Neuronal stem cell (in vitro differentiated cells): ENCODE results near the gene CDC20B.

Experiments used
- DNase-seq: peaks from one replicate; pipeline ENCODE4 v3.0.0-alpha.2; 2013; ENCODE audit warnings: low spot score
- H2AFZ ChIP-seq: one replicate; pipeline ENCODE4 v1.6.1; 2013; ENCODE audit warnings: mild to moderate bottlenecking, low read length, inconsistent platforms
- H2AK5ac ChIP-seq: 2 replicates; pipeline ENCODE4 v1.6.1; 2013; ENCODE audit warnings: low read depth, mild to moderate bottlenecking, inconsistent platforms, low read length, moderate library complexity, mixed read lengths
- H2BK120ac ChIP-seq: 2 replicates; pipeline ENCODE4 v1.6.1; 2013; ENCODE audit warnings: low read depth, mild to moderate bottlenecking, inconsistent platforms, low read length, moderate library complexity, mixed read lengths
- H2BK12ac ChIP-seq: one replicate; pipeline ENCODE4 v1.6.1; 2013; ENCODE audit warnings: low read length, inconsistent platforms
- H2BK15ac ChIP-seq: 2 replicates; pipeline ENCODE4 v1.6.1; 2013; ENCODE audit warnings: mild to moderate bottlenecking, low read length, inconsistent platforms, mixed read lengths
- H2BK5ac ChIP-seq: one replicate; pipeline ENCODE4 v1.6.1; 2013; ENCODE audit warnings: inconsistent platforms, mild to moderate bottlenecking, low read length, moderate library complexity
- H3K14ac ChIP-seq: one replicate; pipeline ENCODE4 v1.6.1; 2013; ENCODE audit warnings: low read length, inconsistent platforms
- H3K18ac ChIP-seq: 2 replicates; pipeline ENCODE4 v1.6.1; 2013; ENCODE audit warnings: low read length, inconsistent platforms
- H3K23ac ChIP-seq: 2 replicates; pipeline ENCODE4 v1.6.1; 2013; ENCODE audit warnings: low read depth, mild to moderate bottlenecking, mixed read lengths, low read length, inconsistent platforms; ENCODE audit not compliant: poor library complexity
- H3K27ac ChIP-seq: replicated peaks from 3 replicates; pipeline ENCODE4 v1.5.1; 2013; ENCODE audit warnings: low read length, inconsistent platforms
- H3K27me3 ChIP-seq, 3 experiments: 2 replicates each; pipeline ENCODE4 v1.6.1; 2013; ENCODE audit warnings: low read length in 3 of 3, mild to moderate bottlenecking in 2 of 3, inconsistent platforms in 1 of 3, low read depth in 1 of 3, mixed read lengths in 1 of 3, moderate library complexity in 1 of 3; ENCODE audit not compliant: control insufficient read depth in 3 of 3, insufficient read depth in 3 of 3
- H3K36me3 ChIP-seq, 2 donors: replicated peaks in 1 of 2; 2 replicates each; pipeline ENCODE4 v1.6.1; 2013; ENCODE audit warnings: low read length in 2 of 2; ENCODE audit not compliant: control insufficient read depth in 2 of 2, insufficient read depth in 2 of 2
- H3K4ac ChIP-seq: 2 replicates; pipeline ENCODE4 v1.6.1; 2013; ENCODE audit warnings: inconsistent platforms, mild to moderate bottlenecking, low read length, moderate library complexity
- H3K4me1 ChIP-seq, 2 donors: 1 replicate in 1 of 2; 2 replicates in 1 of 2; pipeline ENCODE4 v1.6.1; 2013; ENCODE audit warnings: low read length in 2 of 2, low read depth in 1 of 2; ENCODE audit not compliant: control insufficient read depth in 2 of 2, insufficient read depth in 1 of 2
- H3K4me2 ChIP-seq: one replicate; pipeline ENCODE4 v1.6.1; 2013; ENCODE audit warnings: mild to moderate bottlenecking, low read length, inconsistent platforms; ENCODE audit not compliant: insufficient read depth, poor library complexity, severe bottlenecking
- H3K4me3 ChIP-seq, 2 donors: 2 replicates each; pipeline ENCODE4 v1.5.1; 2013; ENCODE audit warnings: low read length in 2 of 2, mild to moderate bottlenecking in 2 of 2, inconsistent platforms in 1 of 2, moderate library complexity in 1 of 2
- H3K79me1 ChIP-seq: one replicate; pipeline ENCODE4 v1.6.1; 2013; ENCODE audit warnings: low read depth, mild to moderate bottlenecking, inconsistent platforms, low read length, moderate library complexity
- H3K9ac ChIP-seq: one replicate; pipeline ENCODE4 v1.6.1; 2013; ENCODE audit warnings: mild to moderate bottlenecking, low read depth, low read length, inconsistent platforms; ENCODE audit not compliant: poor library complexity
- H3K9me3 ChIP-seq, 2 donors: replicated peaks in 1 of 2; 2 replicates each; pipeline versions ENCODE3 to v1.6.1; 2013; ENCODE audit warnings: low read length in 2 of 2, mild to moderate bottlenecking in 2 of 2, inconsistent platforms in 1 of 2, low read depth in 1 of 2, mixed read lengths in 1 of 2, moderate library complexity in 1 of 2; ENCODE audit not compliant: control insufficient read depth in 2 of 2, insufficient read depth in 1 of 2
- H4K8ac ChIP-seq: one replicate; pipeline ENCODE4 v1.6.1; 2013; ENCODE audit warnings: low read depth, mild to moderate bottlenecking, inconsistent platforms, low read length, moderate library complexity
- H4K91ac ChIP-seq: one replicate; pipeline ENCODE4 v1.6.1; 2013; ENCODE audit warnings: low read length, low read depth, mild to moderate bottlenecking, inconsistent platforms; ENCODE audit not compliant: poor library complexity
- whole genome bisulfite sequencing, 2 donors: extraction: QIAGEN DNeasy Blood & Tissue Kit; methylation state at CpG; one replicate each; pipeline ENCODE4 v1.1.7; 2013; ENCODE audit warnings: missing lambda C conversion rate in 2 of 2, mixed read lengths in 1 of 2; ENCODE audit not compliant: insufficient read length in 2 of 2, insufficient replicate concordance in 1 of 2; ENCODE audit errors: extremely low coverage in 2 of 2; 5-methylcytosine and 5-hydroxymethylcytosine counted together

The CDC20B gene

DNA sequence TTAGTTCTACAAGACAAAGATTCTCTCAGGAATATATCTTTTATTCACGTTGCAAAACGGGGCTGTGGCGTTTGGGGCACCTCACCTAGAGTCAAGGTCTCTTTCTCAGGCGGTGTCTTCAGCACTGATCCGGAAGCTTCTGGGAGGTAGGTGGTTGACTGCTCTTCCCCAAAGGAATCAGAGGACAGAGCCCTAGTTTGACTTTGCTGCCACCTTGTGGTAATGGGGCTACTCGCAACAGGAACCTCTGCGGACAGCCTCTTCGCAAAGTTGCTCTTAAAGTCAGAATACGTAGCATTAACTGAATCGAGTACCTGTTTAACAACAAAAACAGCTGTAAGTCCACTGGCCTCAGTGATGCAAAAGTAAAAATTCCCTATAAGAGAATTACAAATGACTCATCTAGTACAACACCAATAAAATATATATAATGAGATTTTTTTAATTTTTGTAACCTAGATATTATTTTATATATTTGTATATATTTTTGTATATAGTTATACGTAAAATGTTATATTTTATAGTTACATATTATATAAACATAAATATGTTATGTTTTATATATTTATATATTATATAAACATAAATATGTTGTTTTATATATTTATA is 26.3 kb downstream of the CDC20B start:
- no peak overlapping the region for H4K91ac ChIP-seq
- H3K4me1 ChIP-seq, result no peaks in the 10 kb centered on the region
- H3K18ac ChIP-seq, result no peak overlapping the region
- no peaks in the 10 kb centered on the region for H3K9me3 ChIP-seq
- H3K27me3 ChIP-seq, result peaks cover 0 to 19% (median 0%) of the 10 kb centered on the region in 3 experiments
- no peak overlapping the region for H3K23ac ChIP-seq
- no peak overlapping the region for H3K27ac ChIP-seq
- H4K8ac ChIP-seq, result no peak overlapping the region
- H3K4me3 ChIP-seq, result no peak overlapping the region
- WGBS, 2 donors, result no CpG with 5 or more reads among the region's 11 CpGs
- no peak overlapping the region for H3K4ac ChIP-seq
- H2AFZ ChIP-seq, result peak overlapping the region; percentile 19
- no peak overlapping the region for H2BK15ac ChIP-seq
- no peak overlapping the region for H2AK5ac ChIP-seq
- H2BK120ac ChIP-seq, result no peak overlapping the region
- no peak overlapping the region for H3K14ac ChIP-seq
- no peak overlapping the region for H3K9ac ChIP-seq
- no peak overlapping the region for H2BK5ac ChIP-seq
- no peak overlapping the region for H3K4me2 ChIP-seq
- H3K36me3 ChIP-seq, result no peaks in the 10 kb centered on the region
- no peaks in the 10 kb centered on the region for H3K79me1 ChIP-seq
- DNase-seq, result peak; percentile 84
- H2BK12ac ChIP-seq, result no peak overlapping the region

- Histone ChIP-seq H3K4me1 (no peaks in the 10 kb centered on the region), H3K36me3 (no peaks in the 10 kb centered on the region), H3K4me2 (no peak overlapping the region), H3K9ac (no peak overlapping the region), H3K14ac (no peak overlapping the region), H2BK120ac (no peak overlapping the region), H3K23ac (no peak overlapping the region), H3K27ac (no peak overlapping the region), H3K9me3 (no peaks in the 10 kb centered on the region), H2AFZ (peak overlapping the region; percentile 19), H3K4ac (no peak overlapping the region), H2BK15ac (no peak overlapping the region), H3K4me3 (no peak overlapping the region), H4K91ac (no peak overlapping the region), H3K27me3 (peaks cover 0 to 19% (median 0%) of the 10 kb centered on the region in 3 experiments), H2AK5ac (no peak overlapping the region), H3K79me1 (no peaks in the 10 kb centered on the region), H2BK12ac (no peak overlapping the region), H3K18ac (peak overlapping the region; percentile 69), H2BK5ac (no peak overlapping the region), H4K8ac (no peak overlapping the region)
- no CpG with 5 or more reads among the region's 8 CpGs for WGBS, 2 donors
- DNase-seq, result no peak
These were observed 26.9 kb downstream of the CDC20B start for GRCh38 chr5:55146080-55146479.

DNA sequence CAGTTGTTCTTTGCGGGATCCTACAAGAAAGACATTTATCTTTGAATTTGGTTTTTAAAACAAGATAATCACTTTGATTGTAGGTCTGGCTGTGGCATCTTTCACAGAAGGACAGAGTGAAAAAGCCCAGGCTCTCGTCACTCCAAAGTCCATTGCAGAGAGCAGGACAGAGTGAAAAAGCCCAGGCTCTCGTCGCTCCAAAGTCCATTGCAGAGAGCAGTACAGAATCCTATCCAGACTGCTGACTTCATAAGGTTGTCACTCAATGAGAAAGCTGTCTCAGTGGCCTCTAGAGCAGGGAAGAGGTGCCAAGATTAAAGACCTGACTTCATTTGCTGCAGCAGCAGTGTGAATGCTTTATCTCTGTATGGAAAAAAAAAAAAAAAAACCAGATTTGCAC is 29.4 kb downstream of the CDC20B start:
- no peak overlapping the region for H3K4me2 ChIP-seq
- no peak overlapping the region for H2AFZ ChIP-seq
- H2BK12ac ChIP-seq, result no peak overlapping the region
- H3K4ac ChIP-seq, result no peak overlapping the region
- WGBS, 2 donors, result no CpG with 5 or more reads among the region's 4 CpGs
- H3K4me1 ChIP-seq, result no peaks in the 10 kb centered on the region
- H2AK5ac ChIP-seq, result no peak overlapping the region
- H3K36me3 ChIP-seq, result no peaks in the 10 kb centered on the region
- no peak overlapping the region for H3K14ac ChIP-seq
- no peaks in the 10 kb centered on the region for H3K9me3 ChIP-seq
- H4K91ac ChIP-seq, result no peak overlapping the region
- H3K23ac ChIP-seq, result no peak overlapping the region
- no peak overlapping the region for H2BK5ac ChIP-seq
- no peak overlapping the region for H3K9ac ChIP-seq
- H4K8ac ChIP-seq, result no peak overlapping the region
- no peak overlapping the region for H3K27ac ChIP-seq
- no peak overlapping the region for H3K18ac ChIP-seq
- no peak for DNase-seq
- no peak overlapping the region for H3K4me3 ChIP-seq
- H3K79me1 ChIP-seq, result no peaks in the 10 kb centered on the region
- no peak overlapping the region for H2BK15ac ChIP-seq
- H2BK120ac ChIP-seq, result no peak overlapping the region
- peaks cover 0 to 9% (median 0%) of the 10 kb centered on the region in 3 experiments for H3K27me3 ChIP-seq

DNA sequence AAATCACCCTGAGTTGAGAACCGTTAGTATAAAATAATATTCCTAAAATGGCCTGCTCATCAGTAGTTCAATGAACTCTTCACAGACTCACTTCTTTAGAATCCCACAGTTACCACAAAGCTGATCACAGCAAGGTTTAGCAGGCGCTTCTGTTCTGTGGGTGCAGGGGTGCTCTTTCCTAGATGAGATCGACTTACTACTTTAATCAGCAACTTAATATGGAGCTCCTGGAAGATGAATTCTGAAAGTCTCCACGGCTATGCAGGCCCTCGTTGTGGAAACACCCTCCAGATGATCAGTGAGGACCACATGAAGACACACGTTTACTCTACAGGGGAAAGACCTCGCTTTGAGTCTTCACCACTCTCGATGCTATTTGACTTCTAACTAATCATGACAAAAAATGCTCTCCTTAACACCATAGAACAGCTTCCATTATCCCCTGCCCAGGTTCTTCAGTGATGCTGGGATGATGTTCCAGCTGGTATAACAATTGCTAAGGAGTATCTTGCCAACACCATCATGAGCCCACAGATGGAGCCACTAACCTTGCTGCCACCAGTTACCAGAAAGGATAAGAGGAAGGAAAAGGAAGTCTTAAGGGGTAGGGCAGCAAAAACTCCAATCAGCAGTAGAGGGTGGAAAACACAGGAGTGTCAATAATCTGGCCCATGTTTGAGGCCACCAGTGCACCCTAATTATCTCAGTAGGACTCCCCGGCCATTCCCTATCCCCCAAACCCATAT is 30.9 kb downstream of the CDC20B start:
- WGBS, 2 donors, result no CpG with 5 or more reads among the region's 9 CpGs
- H4K91ac ChIP-seq, result no peak overlapping the region
- no peak overlapping the region for H2BK120ac ChIP-seq
- H2AK5ac ChIP-seq, result no peak overlapping the region
- no peak overlapping the region for H2BK15ac ChIP-seq
- no peaks in the 10 kb centered on the region for H3K79me1 ChIP-seq
- no peak overlapping the region for H2BK12ac ChIP-seq
- no peak overlapping the region for H4K8ac ChIP-seq
- H3K23ac ChIP-seq, result no peak overlapping the region
- no peaks in the 10 kb centered on the region for H3K4me1 ChIP-seq
- H3K4me3 ChIP-seq, result no peak overlapping the region
- no peak for DNase-seq
- no peaks in the 10 kb centered on the region for H3K9me3 ChIP-seq
- no peak overlapping the region for H3K27ac ChIP-seq
- H2AFZ ChIP-seq, result no peak overlapping the region
- H3K18ac ChIP-seq, result no peak overlapping the region
- no peak overlapping the region for H3K4me2 ChIP-seq
- peaks cover 0 to 6% (median 0%) of the 10 kb centered on the region in 3 experiments for H3K27me3 ChIP-seq
- no peak overlapping the region for H3K14ac ChIP-seq
- H3K4ac ChIP-seq, result no peak overlapping the region
- no peak overlapping the region for H2BK5ac ChIP-seq
- H3K9ac ChIP-seq, result no peak overlapping the region
- no peaks in the 10 kb centered on the region for H3K36me3 ChIP-seq
